ENCODE measurements around the gene GNL2. TPM values are rescaled to one million over a fixed set of nuclear protein-coding genes. Genes with fewer than 3 reads are reported as not detected.

GNL2 gene
- total and polyA plus RNA-seq, 9 of the 15 experiments (the other 6 are each of a cell fraction or from before 2014, with no cell fraction given): 156 to 371 (median 263) TPM

DNA sequence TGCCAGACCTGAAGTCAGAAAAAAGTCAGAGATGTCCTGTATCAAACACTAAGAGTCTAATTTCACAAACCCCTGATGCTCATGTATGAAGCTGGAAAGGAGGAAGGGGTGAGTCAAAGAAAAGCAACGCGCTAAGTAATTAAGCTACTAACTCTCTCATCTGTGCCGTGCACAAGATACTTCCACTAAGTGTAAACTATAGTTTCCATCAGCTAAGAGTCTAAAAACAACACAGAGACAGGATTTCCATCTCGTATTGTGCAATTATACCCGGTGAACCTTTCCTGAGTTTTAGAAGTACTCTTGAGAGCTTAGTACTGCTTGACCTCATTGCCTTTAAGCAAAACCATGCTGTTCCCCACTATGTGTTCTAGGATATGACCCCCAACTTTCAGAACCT lies 20.0 kb downstream of the GNL2 start:
- POLR2A ChIA-PET: interaction anchor here (1.1 to 2.3 kb wide), 3 partner anchors 8 to 20 kb away, joined by 4 to 8 read pairs (median 7); partner anchors contain the start of gene GNL2
- FAIRE-seq (no peak), DNase-seq (ENCODE audit: extremely low read depth in 1 of 4, low spot score in 3 of 4) (no peak), ATAC-seq (no peak)
- in situ Hi-C loops (cut with MboI) (no loop called here), intact Hi-C loops (cut with micrococcal nuclease) (no loop called here)
- Histone ChIP-seq H3K79me2 (ENCODE audit: control insufficient read depth, insufficient read depth, low read length) (no peaks in the 10 kb centered on the region; the same call in 1 of the 3 replicates), H3K9ac (ENCODE audit: insufficient read depth in 1 of 2, low read depth in 2 of 2, low read length in 2 of 2) (no peak overlapping the region), H2AFZ (ENCODE audit: low read depth, low read length) (no peak overlapping the region), H3K9me3 (replicated peaks; ENCODE audit: control insufficient read depth, insufficient read depth, low read depth, low read length) (no peaks in the 10 kb centered on the region), H3K4me1 (replicated peaks in 1 of 2; ENCODE audit: control insufficient read depth in 2 of 2, insufficient read depth in 2 of 2, low read length in 2 of 2) (no peaks in the 10 kb centered on the region), H4K20me1 (replicated peaks; ENCODE audit: control insufficient read depth, insufficient read depth, low read length) (no peaks in the 10 kb centered on the region), H3K27me3 (ENCODE audit: control insufficient read depth in 2 of 2, insufficient read depth in 2 of 2, low read length in 2 of 2) (no peaks in the 10 kb centered on the region), H3K4me3 (no peak overlapping the region), H3K4me2 (ENCODE audit: insufficient read depth, low read length) (no peak overlapping the region), H3K27ac (ENCODE audit: extremely low read depth, low read depth, low read length) (no peak overlapping the region), H3K36me3 (ENCODE audit: control insufficient read depth, insufficient read depth, low read length) (peaks cover 93% of the 10 kb centered on the region), H3K9me1 (ENCODE audit: control insufficient read depth, insufficient read depth, low read length) (peaks cover 2% of the 10 kb centered on the region)
- BruUV-seq (replicated peaks): no TSS peak
- 89% methylated on average over 5 of the region's 5 CpGs for WGBS (ENCODE audit: insufficient coverage, low coverage, missing lambda C conversion rate)
- TF ChIP-seq, protein P1, sequence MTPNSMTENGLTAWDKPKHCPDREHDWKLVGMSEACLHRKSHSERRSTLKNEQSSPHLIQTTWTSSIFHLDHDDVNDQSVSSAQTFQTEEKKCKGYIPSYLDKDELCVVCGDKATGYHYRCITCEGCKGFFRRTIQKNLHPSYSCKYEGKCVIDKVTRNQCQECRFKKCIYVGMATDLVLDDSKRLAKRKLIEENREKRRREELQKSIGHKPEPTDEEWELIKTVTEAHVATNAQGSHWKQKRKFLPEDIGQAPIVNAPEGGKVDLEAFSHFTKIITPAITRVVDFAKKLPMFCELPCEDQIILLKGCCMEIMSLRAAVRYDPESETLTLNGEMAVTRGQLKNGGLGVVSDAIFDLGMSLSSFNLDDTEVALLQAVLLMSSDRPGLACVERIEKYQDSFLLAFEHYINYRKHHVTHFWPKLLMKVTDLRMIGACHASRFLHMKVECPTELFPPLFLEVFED (CRISPR knock-in tag; conservative IDR thresholded peaks at IDR 0.05): no peak
- TF ChIP-seq CEBPB (tag; IDR thresholded peaks at IDR 0.05): 0 out of 2 replicates have a peak, but pooled peaks have one; percentile 7
- CTCF ChIA-PET (ENCODE audit: low intra/inter-chr PET ratio): no interaction called here

DNA sequence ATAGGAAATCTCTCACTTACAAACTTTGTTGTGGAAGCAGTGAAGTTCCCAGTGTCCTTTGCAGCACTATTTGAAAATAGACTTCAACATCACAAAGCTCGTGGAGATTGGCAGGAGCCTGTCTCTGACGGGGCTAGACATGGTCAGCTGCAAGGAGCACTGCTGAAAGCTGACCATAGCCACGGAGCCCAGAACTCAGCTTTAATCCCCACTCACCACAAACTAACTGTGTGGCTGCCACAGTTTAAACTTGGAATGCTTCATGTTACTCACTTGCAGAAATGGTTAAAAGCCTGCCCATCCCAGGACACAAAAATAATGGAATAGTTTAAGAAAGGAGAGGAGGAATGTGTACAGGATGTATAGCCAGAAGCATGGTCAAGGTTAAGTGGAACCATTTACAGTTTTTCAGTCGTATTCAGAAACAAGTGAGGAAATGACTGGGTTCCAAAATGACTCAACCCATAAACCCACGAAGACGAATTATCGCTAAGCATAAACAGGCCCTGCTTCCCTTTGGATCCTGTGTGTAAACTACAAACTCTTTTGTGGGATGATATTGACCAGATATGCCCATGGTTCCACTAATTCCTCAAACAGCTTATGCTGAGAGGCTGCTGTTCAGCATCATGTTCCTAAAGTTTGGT lies 20.8 kb downstream of the GNL2 start:
- WGBS (ENCODE audit: insufficient coverage, low coverage, missing lambda C conversion rate): 90% methylated on average over 7 of the region's 7 CpGs
- BruUV-seq (replicated peaks): no TSS peak
- ATAC-seq (no peak), FAIRE-seq (no peak), DNase-seq (ENCODE audit: extremely low read depth in 1 of 4, low spot score in 3 of 4) (no peak)
- no peaks in the 10 kb centered on the region; the same call in 2 of the 3 replicates for H3K79me2 ChIP-seq (ENCODE audit: control insufficient read depth, insufficient read depth, low read length)
- H3K4me3 ChIP-seq: no peak overlapping the region
- H3K9ac ChIP-seq (ENCODE audit: insufficient read depth in 1 of 2, low read depth in 2 of 2, low read length in 2 of 2): no peak overlapping the region
- no peak overlapping the region for H3K4me2 ChIP-seq (ENCODE audit: insufficient read depth, low read length)
- peaks cover 2% of the 10 kb centered on the region for H3K9me1 ChIP-seq (ENCODE audit: control insufficient read depth, insufficient read depth, low read length)
- no peaks in the 10 kb centered on the region for H3K27me3 ChIP-seq (ENCODE audit: control insufficient read depth in 2 of 2, insufficient read depth in 2 of 2, low read length in 2 of 2)
- H3K4me1 ChIP-seq (replicated peaks in 1 of 2; ENCODE audit: control insufficient read depth in 2 of 2, insufficient read depth in 2 of 2, low read length in 2 of 2): no peaks in the 10 kb centered on the region
- no peaks in the 10 kb centered on the region for H4K20me1 ChIP-seq (replicated peaks; ENCODE audit: control insufficient read depth, insufficient read depth, low read length)
- no peak overlapping the region for H3K27ac ChIP-seq (ENCODE audit: extremely low read depth, low read depth, low read length)
- CTCF ChIA-PET (ENCODE audit: low intra/inter-chr PET ratio): no interaction called here
- peaks cover 91% of the 10 kb centered on the region for H3K36me3 ChIP-seq (ENCODE audit: control insufficient read depth, insufficient read depth, low read length)
- POLR2A ChIA-PET: interaction anchor here (1.5 to 2.3 kb wide), 2 partner anchors 9 to 12 kb away, joined by 4 to 8 read pairs; no protein-coding TSS in a partner anchor
- in situ Hi-C loops (cut with MboI) (no loop called here), intact Hi-C loops (cut with micrococcal nuclease) (no loop called here)
- TF ChIP-seq GABPA (tag; conservative IDR thresholded peaks at IDR 0.05; ENCODE audit: low read depth) (no peak), TEAD2 (tag; IDR thresholded peaks at IDR 0.05) (no peak), BCL6 (CRISPR knock-in tag; IDR thresholded peaks at IDR 0.05) (no peak), BCOR (IDR thresholded peaks at IDR 0.05) (no peak), TAL1 (IDR thresholded peaks at IDR 0.05) (no peak), ZNF408 (CRISPR knock-in tag; IDR thresholded peaks at IDR 0.05; ENCODE audit: low read depth) (no peak), FOXA3 (CRISPR knock-in tag; conservative IDR thresholded peaks at IDR 0.05 in 1 of 2, IDR thresholded peaks at IDR 0.05 in 1 of 2) (no peak)
- no peak overlapping the region for H2AFZ ChIP-seq (ENCODE audit: low read depth, low read length)
- no peaks in the 10 kb centered on the region for H3K9me3 ChIP-seq (replicated peaks; ENCODE audit: control insufficient read depth, insufficient read depth, low read depth, low read length)
